GM18868 (cell line): ENCODE data around the gene LBH.

Experiments used
- ATAC-seq: cut with Tn5 transposase; IDR thresholded peaks from one replicate; pipeline ENCODE4 v1.9.1; 2021; ENCODE audit warnings: mild to moderate bottlenecking, moderate library complexity; ENCODE audit not compliant: unreplicated experiment

Gene LBH

DNA sequence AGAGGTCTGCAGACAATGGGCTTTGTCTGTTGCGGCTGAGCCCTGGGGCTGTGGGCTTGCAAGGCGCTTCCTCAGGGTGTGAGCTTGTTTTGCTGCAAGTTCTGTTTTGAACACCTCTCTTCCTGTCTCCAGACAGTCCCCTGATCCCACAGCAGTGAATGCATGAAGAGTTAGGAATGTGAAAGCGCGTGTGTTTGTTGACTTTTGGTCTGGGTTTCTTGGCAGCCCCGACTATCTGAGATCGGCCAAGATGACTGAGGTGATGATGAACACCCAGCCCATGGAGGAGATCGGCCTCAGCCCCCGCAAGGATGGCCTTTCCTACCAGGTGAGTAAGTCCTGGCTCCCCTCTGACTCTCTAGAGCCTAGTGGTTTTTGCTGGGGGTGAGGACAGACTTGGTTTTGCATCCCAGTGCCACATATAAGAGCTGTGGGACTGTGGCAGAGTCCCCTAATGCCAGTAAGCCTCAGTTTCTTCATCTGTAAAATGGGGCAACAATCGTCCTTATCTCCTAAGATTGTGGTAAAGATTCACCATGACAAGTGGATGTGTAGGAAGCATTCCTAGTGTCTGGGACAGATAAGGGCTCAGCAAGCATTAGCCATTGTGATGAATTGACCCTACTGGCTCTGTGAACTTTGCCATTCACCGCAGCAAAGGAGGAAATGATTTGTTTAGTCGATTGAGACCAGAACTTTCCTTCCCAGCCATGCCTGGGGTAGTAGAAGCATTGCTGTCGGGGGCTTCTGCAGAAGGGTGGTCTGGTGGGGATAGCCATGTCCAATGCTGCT is 3.0 kb downstream of the LBH start:
- ATAC-seq = no peak

DNA sequence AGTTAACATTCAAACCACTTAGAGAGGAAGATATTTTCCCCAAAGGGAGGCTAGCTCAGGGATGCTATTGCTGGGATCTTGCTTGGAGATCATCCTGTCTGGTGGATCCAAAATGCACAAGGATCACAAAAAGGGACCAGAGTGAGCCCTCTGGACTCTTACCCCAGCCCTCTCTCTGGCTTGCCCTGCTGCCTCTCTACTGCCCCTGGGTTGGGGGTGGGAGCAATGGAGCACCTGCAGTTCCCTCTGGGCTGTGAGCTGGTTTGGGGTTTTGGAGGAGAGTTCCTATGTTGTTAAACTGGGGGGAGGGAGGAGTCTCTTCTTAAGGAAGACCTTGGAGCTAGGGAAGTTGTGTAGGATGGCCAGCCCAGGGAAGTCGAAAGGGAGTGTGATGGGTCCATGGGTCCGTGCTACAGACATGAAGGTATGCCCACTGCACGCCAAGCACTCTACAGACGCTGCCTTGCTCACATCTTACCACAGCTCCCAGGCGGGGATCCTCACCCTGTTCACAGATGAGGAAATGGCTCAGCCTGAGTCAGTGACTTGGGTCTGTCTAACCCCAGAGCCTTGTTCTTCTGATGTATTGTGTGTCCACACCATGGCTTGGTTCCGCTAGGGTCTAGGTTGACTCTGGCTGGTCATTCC is 3.8 kb downstream of the LBH start:
- no peak for ATAC-seq

DNA sequence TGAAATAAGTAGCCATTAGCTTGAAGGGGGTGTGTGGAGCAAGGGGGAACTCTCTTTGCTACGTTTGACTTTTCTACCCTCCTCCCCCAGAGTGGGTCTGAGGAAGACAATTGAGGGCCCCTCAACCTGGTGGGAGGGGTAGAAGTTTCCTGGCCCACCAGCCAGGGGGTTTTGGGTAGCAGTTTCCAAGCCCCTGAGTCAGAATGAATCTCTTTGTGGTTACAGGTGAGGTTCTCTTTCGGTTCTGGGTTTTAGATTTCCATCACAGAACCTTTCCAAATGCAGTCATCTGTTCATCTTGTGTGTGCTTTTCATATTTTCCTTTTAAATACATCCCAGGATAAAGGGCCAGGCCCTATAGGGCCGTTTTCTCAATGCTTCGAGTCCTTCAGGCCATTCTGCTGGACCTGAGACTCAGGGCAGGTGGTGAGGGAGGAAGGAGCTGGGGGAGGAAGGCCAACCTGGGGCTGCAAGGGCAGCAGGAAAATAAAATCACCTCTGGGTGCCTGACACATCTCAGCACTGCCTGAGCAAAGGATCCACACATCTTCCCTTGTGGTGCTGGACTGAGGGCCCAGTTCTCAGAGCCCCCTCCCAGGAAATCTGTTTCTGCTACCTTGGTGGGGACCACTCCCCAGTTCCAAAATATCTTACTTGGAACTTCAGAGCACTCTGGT is 4.7 kb downstream of the LBH start:
- ATAC-seq = no peak

DNA sequence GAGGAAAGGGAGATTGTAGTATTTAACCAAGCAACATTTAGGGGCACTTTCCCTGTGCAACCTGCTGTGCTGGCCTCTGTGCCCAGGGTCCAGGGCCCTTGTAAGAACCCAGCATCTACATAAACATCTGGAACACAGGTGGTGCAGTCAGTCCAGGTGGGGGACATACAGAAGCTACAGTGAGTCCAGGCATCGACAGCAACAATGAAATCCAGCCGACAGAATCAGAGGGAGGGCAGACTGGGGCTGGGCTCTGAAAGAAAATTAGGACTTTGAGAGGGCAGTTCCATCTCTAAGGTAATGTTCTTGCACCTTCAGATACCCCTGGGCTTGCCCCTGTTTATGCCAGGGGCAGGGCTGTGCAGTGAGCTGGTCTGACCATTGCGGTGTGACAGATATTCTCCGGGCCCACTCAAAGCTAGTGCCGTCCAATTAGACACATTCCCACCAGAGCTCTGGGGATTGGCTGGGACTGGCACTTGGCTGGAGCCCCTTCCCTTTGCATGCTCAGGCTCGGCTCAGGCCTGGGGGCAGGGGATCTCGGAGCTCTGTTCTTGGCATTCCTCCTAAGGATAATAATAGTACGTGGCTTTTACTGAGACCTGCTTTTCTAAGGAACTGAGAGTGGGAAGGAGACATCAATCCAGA is 5.4 kb downstream of the LBH start:
- no peak for ATAC-seq

DNA sequence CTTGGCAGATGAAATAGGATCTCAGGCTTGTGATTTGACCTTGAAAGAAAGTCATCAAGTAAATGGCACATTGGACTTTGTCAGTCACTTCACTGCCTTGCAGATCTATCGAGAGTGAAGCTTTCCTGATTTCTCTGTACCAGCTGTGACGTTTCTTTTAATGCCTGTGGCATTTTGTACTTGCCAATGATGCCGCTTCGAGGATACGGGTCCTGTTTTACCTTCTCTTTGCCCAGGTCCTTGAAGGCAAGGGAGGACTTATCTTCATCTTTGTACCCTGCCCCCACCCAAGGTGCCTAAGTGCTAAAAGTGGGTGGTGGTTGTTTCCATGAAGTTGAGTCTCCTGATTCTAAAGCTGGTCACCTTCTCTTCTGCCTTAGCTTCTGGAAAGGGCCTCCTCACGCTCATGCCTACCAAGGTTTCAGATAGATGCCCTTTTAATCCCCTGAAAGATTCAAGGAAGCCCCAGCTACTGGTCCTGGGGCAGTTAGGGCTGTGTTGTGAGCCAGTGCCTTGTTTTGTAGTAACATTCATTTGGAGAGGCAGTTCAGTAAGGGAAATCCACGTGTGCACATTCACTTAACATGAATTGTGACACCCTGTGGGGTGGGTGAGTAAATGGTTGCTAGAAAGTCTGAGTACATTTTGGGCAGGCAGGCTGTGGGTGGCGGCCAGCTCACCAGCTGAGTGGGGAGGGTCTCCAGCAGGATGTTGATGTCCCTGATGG is 6.1 kb downstream of the LBH start:
- no peak for ATAC-seq

DNA sequence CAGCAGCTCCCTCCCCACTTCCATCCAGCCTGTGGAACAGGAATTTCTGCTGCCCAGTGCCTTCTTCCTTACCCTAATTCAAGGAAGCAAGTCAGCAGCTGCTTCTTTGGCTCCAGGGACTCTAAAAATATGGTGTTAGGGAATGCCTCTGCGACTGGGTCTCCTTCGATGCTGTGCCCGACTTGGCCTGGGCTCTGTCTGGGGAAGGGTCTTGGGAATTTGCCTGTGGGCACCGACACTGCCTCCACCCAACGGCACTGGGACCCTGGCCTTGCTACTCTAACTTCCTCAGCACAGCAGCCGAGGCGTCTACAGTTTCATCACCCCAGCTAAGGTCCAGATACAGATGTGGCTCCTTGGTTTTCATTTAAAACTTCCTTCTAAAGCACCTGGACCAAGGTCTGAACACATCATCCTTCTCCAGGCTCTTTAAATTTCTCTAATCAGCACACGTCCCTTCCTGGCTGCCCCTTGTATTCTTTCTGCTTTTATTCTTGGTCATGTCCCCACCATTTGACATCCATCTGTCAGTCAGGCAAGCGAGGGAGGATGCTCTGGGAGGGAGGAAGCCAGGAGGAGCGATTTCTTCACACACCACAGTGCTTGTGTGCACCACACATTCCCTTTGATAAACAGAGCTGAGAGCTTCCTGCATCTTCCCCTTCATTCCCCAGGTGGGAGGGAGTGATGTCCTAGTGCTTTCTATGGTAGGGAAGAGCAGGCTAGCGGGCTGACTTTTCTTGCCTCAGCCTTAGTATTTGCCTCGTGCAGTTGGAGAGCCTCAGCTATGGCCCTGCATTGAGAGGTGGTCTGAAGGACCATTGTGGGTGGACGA is 6.8 kb downstream of the LBH start:
- ATAC-seq = no peak

DNA sequence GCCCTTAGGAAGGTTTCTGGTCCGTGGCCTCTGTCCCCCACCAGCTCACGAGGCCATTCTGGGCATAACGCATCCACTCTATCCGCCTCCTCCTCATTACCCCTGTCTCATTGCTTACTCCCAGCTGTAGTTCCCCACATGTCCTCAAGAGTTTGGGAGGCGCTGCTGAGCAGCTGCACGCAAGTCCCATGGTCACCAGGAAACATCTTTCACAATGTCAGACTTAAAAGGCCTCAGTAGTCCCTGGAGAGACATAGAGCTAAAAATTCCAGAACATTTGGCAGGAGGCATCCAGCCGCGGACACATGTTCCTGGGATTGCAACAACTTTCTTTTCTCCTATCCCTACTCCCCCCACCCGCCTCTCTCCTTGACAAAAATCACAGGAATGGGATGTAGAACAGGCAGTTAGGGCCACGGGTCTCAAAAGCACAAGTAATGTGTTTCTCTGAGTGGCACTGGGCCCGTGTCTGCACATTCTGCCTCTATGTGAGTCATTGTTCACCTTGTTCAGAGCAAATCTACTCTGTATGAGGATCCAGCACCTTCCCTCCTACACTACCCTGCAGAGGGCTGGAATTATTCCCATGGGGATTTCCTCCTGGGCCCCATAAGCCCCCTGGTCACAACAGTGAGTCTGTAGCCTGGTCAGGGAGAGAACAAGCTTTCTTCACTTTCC is 8.1 kb downstream of the LBH start:
- ATAC-seq = no peak

DNA sequence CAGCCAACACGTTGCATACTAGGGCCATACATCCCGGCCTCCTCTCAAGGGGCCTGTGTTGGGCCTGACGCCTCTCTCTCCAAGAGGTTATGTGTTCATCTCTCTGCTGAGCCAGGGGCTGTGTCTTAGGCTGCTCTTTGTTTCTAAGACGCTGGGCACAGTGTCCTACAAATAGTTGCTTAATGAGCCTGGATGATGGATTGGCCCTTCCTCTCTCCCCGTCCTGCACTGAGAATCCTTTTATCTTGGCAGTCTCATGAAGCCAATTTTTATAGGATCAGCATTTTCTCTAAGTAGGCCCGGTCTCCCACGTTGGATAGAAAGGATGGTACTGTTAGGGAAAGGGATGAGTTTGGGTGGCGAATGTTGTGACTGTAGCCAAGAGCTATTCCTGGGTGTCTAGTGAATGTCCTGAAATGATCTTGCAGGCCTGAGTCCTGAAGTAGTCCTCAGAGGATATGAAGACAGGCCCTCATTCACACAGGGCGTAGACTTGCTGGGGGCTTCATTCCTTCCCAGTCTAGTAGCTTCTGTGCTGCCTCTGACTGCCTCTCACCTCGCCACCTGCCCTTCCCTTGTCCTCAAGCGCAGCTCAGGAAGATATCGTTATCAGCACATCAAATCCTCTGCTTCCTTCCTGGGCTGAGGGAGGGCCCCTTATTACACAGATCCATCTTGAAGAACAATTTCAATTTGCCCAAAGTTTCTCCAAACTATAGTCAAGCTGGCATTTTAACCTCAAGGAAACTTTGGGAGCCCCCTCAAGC is 8.8 kb downstream of the LBH start:
- ATAC-seq = no peak

DNA sequence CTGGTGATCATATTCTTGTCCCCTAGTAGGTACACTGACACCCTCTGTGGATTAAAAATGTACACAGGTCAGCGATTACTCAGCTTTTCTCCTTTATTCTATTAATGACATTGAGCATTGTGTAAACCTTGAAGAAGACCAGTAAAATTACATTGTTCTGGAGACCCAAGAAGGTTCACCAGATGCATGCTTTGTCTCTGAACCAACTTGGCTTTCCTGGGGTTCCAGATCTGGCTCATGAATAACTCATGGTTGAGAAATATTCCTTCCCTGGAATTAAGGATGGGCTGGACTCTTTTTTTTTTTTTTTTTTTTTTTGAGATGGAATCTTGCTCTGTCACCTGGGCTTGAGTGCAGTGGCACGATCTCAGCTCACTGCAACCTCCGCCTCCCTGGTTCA is 11.9 kb downstream of the LBH start:
- no peak for ATAC-seq

DNA sequence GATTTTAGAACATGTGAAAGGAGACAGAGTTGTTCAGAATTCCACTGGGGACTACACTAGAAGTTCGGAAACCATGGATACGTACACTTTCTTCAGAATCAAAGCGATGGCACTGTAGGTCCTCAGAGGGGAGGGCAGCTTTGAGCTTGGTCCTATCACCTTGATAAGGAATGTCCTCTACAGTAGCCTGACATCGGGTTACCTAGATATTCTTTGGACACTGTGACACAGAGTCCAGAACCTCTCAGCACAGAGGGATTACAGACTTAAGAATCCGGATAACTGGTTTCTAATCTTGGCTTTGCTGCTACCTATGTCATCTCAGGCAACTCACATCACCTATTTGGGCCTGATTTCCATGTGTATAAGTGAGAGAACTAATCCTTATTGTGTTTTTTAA is 14.0 kb downstream of the LBH start:
- no peak for ATAC-seq

DNA sequence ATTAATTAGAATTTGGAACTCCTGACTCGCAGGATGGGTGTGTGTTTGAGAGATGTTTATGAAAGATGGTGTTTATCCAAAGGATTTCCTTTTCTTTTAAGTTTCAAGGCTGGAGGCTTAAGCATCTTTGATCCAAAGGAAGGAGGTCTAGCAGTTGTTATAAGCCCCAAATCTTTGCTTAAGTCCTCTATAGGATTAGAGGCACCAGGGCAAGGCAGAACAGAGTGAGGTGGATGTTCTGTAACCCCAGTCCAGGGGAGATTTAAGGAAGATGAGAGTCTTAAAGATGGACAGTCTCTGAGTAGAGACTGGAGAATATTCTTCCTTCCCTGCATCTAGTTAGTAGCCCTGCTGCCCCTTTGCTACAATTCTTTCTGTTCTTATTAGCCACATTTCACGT is 17.5 kb downstream of the LBH start:
- no peak for ATAC-seq

DNA sequence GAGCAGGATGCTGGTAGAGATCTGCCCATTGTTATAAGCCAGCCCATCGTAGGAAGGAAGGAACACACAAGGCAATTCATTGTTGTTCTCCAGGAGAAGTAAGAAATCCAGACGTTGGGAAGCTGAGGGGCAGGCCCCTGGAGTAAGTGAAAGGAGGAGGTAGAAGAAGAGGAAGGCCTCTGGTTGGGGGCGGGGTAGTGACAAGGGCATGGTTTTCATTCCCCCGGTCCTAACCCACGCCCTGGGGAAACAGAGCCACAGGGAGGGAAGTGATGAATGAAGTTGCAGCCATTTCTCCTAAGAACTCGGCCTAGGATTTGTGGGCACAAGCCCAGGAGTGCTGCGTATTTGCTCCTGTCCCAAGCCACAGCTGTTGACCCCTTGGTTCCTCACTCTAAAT is 18.0 kb downstream of the LBH start:
- ATAC-seq = no peak

DNA sequence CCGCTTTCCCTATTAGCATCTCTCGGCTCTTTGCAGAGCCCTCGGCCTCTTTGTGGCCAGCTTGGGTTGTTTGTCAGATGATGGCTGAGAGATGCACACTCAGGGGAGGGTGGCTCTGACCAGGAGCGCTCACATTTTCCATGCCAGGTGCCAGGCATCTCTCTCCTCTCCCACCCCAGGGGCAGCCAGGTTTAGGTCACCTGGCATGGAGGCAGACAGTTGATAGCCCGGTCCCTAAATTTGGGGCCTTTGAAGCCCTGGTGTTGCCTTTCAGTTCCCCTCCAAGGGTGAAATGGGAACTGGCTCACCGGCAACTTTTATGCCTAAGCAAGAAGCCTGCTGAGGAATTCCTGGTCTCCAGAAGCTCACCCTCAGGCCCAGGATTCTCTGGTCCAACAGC is 19.1 kb downstream of the LBH start:
- no peak for ATAC-seq

DNA sequence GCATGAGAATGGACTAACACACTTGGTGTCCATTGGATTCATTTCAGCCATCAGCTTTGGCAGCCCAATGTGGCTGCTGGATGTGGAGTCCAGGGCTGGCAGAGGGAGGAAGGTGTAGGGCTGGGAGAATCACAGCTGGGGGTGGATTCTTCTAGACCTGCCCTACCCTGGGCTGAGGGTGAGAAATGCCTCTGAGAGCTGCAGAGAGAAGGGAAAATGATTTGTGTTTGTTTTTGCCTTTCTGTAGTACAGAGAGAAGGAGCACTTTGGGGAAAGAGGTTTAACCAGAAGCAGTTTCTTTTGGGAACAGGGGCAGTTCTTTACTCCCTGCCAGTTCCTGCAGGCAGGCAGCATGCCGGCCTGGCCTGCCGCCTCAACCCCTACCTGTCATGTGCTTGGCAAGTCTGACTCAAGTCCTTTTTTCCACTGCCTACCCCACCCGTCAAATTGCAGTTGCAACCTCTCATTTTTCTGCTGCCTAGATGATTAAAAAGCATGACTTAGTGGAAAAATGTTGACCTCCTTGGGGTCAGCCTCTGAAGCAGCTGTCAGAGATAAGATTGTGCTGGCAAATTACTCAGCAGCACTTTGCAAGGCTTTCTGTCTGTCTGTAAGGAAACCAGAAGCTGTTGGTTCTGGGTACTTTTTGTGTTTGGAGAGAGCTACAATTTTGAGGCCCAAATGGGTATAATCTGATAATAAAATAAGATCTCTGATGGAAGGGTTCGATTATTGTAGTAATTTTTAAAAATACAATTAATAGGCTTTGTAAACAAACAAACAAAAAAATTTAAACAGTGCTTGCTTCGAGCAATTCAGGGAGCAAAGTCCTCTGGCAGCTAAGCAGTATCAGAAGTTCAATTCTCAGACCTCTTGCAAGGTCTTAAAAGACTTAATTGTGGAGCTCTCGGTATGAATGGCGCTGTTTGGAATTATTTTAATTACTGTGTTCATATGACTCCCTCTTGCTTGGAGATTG is 21.7 kb downstream of the LBH start:
- ATAC-seq = peak; percentile 51

DNA sequence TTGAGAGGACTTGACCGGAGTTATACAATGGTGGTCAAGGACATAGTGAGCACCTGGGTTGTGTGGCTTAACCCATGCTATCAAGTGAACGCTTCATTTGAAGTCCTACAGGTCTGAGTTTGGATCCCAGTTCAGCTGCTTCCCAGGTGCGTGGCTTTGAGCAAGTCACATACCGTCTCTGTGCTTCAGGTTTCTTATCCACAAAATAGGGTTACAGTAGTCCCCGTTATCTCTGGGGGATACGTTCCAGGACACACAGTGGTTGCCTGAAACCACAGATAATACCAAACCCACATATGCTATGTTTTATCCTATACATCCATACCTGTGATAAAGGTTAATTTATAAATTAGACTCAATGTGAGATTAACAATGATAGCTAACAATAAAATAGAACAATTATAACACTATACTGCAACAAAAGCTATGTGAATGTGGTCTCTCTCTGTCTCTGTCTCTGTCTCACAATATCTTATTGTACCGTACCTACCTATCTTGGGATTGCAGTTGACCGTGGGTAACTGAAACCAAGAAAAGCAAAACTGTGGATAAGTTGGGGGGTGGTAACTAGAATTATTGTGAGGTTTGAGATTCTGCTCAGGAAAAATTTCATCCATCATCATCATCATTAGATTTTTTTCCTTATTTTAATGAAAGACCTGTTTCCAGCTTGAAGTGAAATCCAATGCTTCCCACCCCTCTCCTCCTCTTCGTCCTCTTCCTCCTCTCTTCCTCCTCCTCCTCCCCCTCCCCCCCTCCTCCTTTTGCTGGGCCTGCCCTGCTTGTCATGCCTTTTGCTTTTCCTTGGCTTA is 22.7 kb downstream of the LBH start:
- ATAC-seq = no peak

DNA sequence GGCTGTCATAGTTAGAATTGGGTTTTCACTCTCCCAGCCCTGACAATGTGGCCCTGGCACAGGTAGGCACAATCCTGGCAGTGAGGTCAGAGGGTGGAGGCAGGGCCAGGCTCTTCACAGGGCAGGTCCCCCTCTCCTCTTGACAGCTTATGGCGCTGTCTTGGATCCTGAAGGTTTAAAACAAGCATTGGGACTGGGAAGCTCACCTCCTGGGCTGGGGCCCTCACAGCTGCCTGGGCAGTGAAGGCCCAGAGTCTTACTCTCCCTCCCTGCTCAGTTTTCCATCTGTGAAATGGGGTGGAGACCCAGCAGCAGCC is 23.3 kb downstream of the LBH start:
- ATAC-seq = no peak

DNA sequence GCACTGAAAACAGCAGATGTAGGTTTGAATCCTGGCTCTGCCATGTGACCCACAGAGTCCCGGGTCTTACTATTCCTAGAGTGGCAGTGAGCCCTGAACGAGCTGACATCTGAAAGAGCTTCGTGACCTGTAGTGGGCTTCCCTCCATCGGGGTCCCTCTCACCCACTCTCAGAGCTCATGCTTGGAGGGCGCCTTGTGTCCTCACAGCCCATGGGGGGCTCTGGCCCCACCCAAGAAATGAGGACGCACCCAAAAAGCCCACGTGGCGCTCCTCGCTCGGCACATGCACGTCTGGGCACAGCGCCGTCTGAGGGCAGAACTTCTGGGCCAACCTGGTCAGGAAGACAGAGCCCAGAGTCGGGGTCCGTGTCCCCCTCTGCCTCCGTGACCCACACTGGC is 23.7 kb downstream of the LBH start:
- ATAC-seq = no peak
